Peyer's patch (tissue), 4 donors: ENCODE measurements around the gene STX18.

Experiments used
- CTCF ChIP-seq, 6 experiments: fragments of 450-650 bp in 4 of 6; fragments of 200-600 bp in 2 of 6; sonication (generic) in 1 of 6; IDR thresholded peaks; one replicate each; pipeline ENCODE4 v1.5.1; 2017 to 2019; ENCODE audit warnings: antibody characterized with exemption in 6 of 6, mild to moderate bottlenecking in 3 of 6, moderate library complexity in 1 of 6
- POLR2A ChIP-seq, 2 donors: fragments of 450-650 bp; IDR thresholded peaks; one replicate each; pipeline ENCODE4 v1.5.1; 2017; ENCODE audit warnings: antibody characterized with exemption in 2 of 2, mild to moderate bottlenecking in 2 of 2, moderate library complexity in 2 of 2

GRCh38 chr4:4425696-4426095 is 116.2 kb downstream of the STX18 start:
- TF ChIP-seq CTCF (IDR thresholded peaks at IDR 0.05) (no peak), POLR2A (IDR thresholded peaks at IDR 0.05) (no peak)
